Measurements from ENCODE around the gene SMC1B. TPM values are rescaled to one million over a fixed set of nuclear protein-coding genes. Genes with fewer than 3 reads are reported as not detected.

Gene SMC1B
- total RNA-seq, 1 donor from 2014 or later: 0.83 TPM

Other genes starting within 250 kb of the SMC1B start
- 156 and 164 TPM in 2 replicates for gene NUP50, start 249.7 kb downstream of the SMC1B start, total RNA-seq
- gene KIAA0930, start 172.7 kb downstream of the SMC1B start, total RNA-seq: 45.5 and 48.7 TPM in 2 replicates
- gene UPK3A, start 128.7 kb downstream of the SMC1B start, total RNA-seq: not detected in 2 replicates
- 30.7 and 38.6 TPM in 2 replicates for gene FAM118A, start 103.7 kb downstream of the SMC1B start, total RNA-seq
- gene RIBC2, start 94 bp upstream of the SMC1B start, total RNA-seq: 10.6 and 12.6 TPM in 2 replicates
- gene FBLN1, start 89.3 kb upstream of the SMC1B start, total RNA-seq: not detected in 2 replicates